ENCODE data around the gene PGAP2. TPM values are rescaled to one million over a fixed set of nuclear protein-coding genes. Genes with fewer than 3 reads are reported as not detected.

Gene PGAP2
- total and polyA plus RNA-seq, 4 donors, result 10.0 to 14.8 (median 12.0) TPM

DNA sequence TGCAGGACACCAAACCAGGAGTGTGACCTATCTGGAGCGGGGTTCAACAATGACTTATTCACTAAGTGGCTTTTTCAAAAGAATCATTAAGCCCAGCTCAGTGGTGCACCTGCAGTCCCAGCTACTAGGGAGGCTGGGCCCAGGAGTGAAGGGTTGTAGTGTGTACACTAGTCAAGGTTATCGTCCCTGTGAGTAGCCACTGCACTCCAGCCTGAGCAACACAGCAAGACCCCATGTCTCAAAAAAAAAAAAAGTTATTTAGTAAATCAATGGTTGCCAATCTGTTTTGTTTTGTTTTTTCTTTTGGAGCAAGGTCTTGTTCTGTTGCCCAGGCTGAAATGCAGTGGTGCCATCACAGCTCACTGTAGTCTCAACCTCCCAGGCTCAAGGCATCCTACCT, 24.5 kb downstream of the PGAP2 start:
- H3K27me3 ChIP-seq (ENCODE audit: control insufficient read depth in 4 of 4, insufficient read depth in 4 of 4, low read length in 3 of 4), result no peaks in the 10 kb centered on the region
- TF ChIP-seq TAF1 (conservative IDR thresholded peaks at IDR 0.05) (no peak), HNF4G (IDR thresholded peaks at IDR 0.05) (no peak), RAD21 (IDR thresholded peaks at IDR 0.05) (no peak), FOXA2 (IDR thresholded peaks at IDR 0.05) (no peak), HNF4A (conservative IDR thresholded peaks at IDR 0.05) (no peak), JUND (IDR thresholded peaks at IDR 0.05) (no peak)
- TF ChIP-seq, protein P1, sequence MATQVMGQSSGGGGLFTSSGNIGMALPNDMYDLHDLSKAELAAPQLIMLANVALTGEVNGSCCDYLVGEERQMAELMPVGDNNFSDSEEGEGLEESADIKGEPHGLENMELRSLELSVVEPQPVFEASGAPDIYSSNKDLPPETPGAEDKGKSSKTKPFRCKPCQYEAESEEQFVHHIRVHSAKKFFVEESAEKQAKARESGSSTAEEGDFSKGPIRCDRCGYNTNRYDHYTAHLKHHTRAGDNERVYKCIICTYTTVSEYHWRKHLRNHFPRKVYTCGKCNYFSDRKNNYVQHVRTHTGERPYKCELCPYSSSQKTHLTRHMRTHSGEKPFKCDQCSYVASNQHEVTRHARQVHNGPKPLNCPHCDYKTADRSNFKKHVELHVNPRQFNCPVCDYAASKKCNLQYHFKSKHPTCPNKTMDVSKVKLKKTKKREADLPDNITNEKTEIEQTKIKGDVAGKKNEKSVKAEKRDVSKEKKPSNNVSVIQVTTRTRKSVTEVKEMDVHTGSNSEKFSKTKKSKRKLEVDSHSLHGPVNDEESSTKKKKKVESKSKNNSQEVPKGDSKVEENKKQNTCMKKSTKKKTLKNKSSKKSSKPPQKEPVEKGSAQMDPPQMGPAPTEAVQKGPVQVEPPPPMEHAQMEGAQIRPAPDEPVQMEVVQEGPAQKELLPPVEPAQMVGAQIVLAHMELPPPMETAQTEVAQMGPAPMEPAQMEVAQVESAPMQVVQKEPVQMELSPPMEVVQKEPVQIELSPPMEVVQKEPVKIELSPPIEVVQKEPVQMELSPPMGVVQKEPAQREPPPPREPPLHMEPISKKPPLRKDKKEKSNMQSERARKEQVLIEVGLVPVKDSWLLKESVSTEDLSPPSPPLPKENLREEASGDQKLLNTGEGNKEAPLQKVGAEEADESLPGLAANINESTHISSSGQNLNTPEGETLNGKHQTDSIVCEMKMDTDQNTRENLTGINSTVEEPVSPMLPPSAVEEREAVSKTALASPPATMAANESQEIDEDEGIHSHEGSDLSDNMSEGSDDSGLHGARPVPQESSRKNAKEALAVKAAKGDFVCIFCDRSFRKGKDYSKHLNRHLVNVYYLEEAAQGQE (IDR thresholded peaks at IDR 0.05), result no peak
- 97% methylated on average over 2 of the region's 2 CpGs for WGBS
- H3K9ac ChIP-seq (ENCODE audit: low read depth in 1 of 2, low read length in 2 of 2), result no peak overlapping the region
- no peak overlapping the region for H3K27ac ChIP-seq (ENCODE audit: low read depth in 1 of 2, low read length in 2 of 2)
- H3K4me1 ChIP-seq (ENCODE audit: control insufficient read depth in 4 of 4, insufficient read depth in 4 of 4, low read length in 3 of 4), result peaks cover 2 to 15% (median 5%) of the 10 kb centered on the region in 4 donors
- H3K9me3 ChIP-seq (ENCODE audit: control insufficient read depth in 4 of 4, low read length in 3 of 4), result no peaks in the 10 kb centered on the region
- DNase-seq (ENCODE audit: low spot score), result no peak
- H3K36me3 ChIP-seq (ENCODE audit: control insufficient read depth in 4 of 4, insufficient read depth in 3 of 4, low read depth in 1 of 4, low read length in 3 of 4), result peaks cover 2 to 9% (median 4%) of the 10 kb centered on the region in 4 donors
- H3K4me3 ChIP-seq (ENCODE audit: low read depth in 1 of 3, low read length in 3 of 3), result no peak overlapping the region

DNA sequence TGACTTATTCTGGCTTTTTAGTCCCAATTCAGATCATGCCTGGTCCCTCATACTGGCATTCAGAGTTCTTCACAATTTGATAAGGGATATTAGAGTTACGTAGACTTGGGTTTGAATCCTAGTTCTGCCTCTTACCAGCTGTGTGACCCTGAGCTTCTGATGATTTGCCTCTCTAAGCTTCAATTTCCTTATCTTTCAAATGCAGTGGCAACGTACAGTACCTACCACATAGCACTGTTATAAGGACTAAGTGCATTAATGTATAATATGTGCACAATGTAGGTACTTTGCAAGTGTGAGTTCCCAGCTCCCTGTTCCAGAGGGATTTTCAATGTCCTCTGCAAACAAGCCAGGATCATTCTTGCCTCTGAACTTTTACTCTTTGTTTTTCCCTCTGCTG, 25.1 kb downstream of the PGAP2 start:
- Histone ChIP-seq H3K36me3 (ENCODE audit: control insufficient read depth in 4 of 4, insufficient read depth in 3 of 4, low read depth in 1 of 4, low read length in 3 of 4) (peaks cover 0 to 4% (median 1%) of the 10 kb centered on the region in 4 donors), H3K27ac (ENCODE audit: low read depth in 1 of 2, low read length in 2 of 2) (no peak overlapping the region), H3K27me3 (ENCODE audit: control insufficient read depth in 4 of 4, insufficient read depth in 4 of 4, low read length in 3 of 4) (no peaks in the 10 kb centered on the region), H3K9ac (ENCODE audit: low read depth in 1 of 2, low read length in 2 of 2) (no peak overlapping the region), H3K4me3 (ENCODE audit: low read depth in 1 of 3, low read length in 3 of 3) (no peak overlapping the region), H3K9me3 (ENCODE audit: control insufficient read depth in 4 of 4, low read length in 3 of 4) (no peaks in the 10 kb centered on the region), H3K4me1 (ENCODE audit: control insufficient read depth in 4 of 4, insufficient read depth in 4 of 4, low read length in 3 of 4) (peaks cover 2 to 15% (median 5%) of the 10 kb centered on the region in 4 donors)
- no peak for DNase-seq (ENCODE audit: low spot score)
- whole genome bisulfite sequencing, result 88% methylated on average over 2 of the region's 2 CpGs
- TF ChIP-seq EGR1 (IDR thresholded peaks at IDR 0.05; ENCODE audit: low read depth in 2 of 2), result no peak
- TF ChIP-seq JUND (IDR thresholded peaks at IDR 0.05), result no peak
- TF ChIP-seq, protein P2, sequence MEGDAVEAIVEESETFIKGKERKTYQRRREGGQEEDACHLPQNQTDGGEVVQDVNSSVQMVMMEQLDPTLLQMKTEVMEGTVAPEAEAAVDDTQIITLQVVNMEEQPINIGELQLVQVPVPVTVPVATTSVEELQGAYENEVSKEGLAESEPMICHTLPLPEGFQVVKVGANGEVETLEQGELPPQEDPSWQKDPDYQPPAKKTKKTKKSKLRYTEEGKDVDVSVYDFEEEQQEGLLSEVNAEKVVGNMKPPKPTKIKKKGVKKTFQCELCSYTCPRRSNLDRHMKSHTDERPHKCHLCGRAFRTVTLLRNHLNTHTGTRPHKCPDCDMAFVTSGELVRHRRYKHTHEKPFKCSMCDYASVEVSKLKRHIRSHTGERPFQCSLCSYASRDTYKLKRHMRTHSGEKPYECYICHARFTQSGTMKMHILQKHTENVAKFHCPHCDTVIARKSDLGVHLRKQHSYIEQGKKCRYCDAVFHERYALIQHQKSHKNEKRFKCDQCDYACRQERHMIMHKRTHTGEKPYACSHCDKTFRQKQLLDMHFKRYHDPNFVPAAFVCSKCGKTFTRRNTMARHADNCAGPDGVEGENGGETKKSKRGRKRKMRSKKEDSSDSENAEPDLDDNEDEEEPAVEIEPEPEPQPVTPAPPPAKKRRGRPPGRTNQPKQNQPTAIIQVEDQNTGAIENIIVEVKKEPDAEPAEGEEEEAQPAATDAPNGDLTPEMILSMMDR (IDR thresholded peaks at IDR 0.05; ENCODE audit: low read depth, low read length, missing input control), result no peak
- no peak for TF ChIP-seq TAF1 (conservative IDR thresholded peaks at IDR 0.05)
- no peak for TF ChIP-seq FOXA2 (IDR thresholded peaks at IDR 0.05)
- no peak for TF ChIP-seq RAD21 (IDR thresholded peaks at IDR 0.05)
- TF ChIP-seq, protein P3, sequence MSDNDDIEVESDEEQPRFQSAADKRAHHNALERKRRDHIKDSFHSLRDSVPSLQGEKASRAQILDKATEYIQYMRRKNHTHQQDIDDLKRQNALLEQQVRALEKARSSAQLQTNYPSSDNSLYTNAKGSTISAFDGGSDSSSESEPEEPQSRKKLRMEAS (IDR thresholded peaks at IDR 0.05), result no peak
- TF ChIP-seq NR2F2 (IDR thresholded peaks at IDR 0.05), result no peak
- TF ChIP-seq, protein P1 (IDR thresholded peaks at IDR 0.05), result no peak
- no peak for TF ChIP-seq FOXA1 (IDR thresholded peaks at IDR 0.05)
- no peak for TF ChIP-seq YY1 (IDR thresholded peaks at IDR 0.05)
- TF ChIP-seq, protein P4, sequence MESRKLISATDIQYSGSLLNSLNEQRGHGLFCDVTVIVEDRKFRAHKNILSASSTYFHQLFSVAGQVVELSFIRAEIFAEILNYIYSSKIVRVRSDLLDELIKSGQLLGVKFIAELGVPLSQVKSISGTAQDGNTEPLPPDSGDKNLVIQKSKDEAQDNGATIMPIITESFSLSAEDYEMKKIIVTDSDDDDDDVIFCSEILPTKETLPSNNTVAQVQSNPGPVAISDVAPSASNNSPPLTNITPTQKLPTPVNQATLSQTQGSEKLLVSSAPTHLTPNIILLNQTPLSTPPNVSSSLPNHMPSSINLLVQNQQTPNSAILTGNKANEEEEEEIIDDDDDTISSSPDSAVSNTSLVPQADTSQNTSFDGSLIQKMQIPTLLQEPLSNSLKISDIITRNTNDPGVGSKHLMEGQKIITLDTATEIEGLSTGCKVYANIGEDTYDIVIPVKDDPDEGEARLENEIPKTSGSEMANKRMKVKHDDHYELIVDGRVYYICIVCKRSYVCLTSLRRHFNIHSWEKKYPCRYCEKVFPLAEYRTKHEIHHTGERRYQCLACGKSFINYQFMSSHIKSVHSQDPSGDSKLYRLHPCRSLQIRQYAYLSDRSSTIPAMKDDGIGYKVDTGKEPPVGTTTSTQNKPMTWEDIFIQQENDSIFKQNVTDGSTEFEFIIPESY (IDR thresholded peaks at IDR 0.05), result no peak
- TF ChIP-seq RXRA (IDR thresholded peaks at IDR 0.05), result no peak
- no peak for TF ChIP-seq HNF4G (IDR thresholded peaks at IDR 0.05)
- TF ChIP-seq, protein P5, sequence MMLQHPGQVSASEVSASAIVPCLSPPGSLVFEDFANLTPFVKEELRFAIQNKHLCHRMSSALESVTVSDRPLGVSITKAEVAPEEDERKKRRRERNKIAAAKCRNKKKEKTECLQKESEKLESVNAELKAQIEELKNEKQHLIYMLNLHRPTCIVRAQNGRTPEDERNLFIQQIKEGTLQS (IDR thresholded peaks at IDR 0.05), result no peak
- no peak for TF ChIP-seq GABPA (IDR thresholded peaks at IDR 0.05 in 1 of 2, conservative IDR thresholded peaks at IDR 0.05 in 1 of 2)
- TF ChIP-seq SP1 (IDR thresholded peaks at IDR 0.05), result no peak
- TF ChIP-seq HNF4A (conservative IDR thresholded peaks at IDR 0.05), result no peak

All from liver (tissue), 9 donors.